HG03108 (cell line): ENCODE data around the gene MTTP.

Source experiments
- ATAC-seq: cut with Tn5 transposase; IDR thresholded peaks from one replicate; pipeline ENCODE4 v1.9.1; 2021; ENCODE audit warnings: moderate library complexity; ENCODE audit not compliant: unreplicated experiment

Gene MTTP

GRCh38 chr4:99665983-99666382 lies 91.4 kb downstream of the MTTP start:
- no peak for ATAC-seq

- ATAC-seq, result no peak
These were observed 93.8 kb downstream of the MTTP start for GRCh38 chr4:99668472-99668871.

GRCh38 chr4:99669084-99669483 lies 94.5 kb downstream of the MTTP start:
- ATAC-seq, result no peak

GRCh38 chr4:99670409-99671073 lies 95.9 kb downstream of the MTTP start:
- ATAC-seq, result no peak
